A673 (cell line): ENCODE measurements around the gene RBM42.

Experiments used
- EZH2 ChIP-seq: fragments of 200-600 bp; sonication (generic); IDR thresholded peaks from 2 replicates; pipeline ENCODE4 v1.6.1; 2017; ENCODE audit warnings: borderline replicate concordance, low read depth, mild to moderate bottlenecking, mixed read lengths, antibody characterized with exemption, low read length; ENCODE audit not compliant: poor library complexity, severe bottlenecking
- TF ChIP-seq, protein P1 (sequence below): fragments of 300-800, 200-600 bp; sonication (generic); conservative IDR thresholded peaks from 2 replicates; pipeline ENCODE4 v1.5.1; 2017; ENCODE audit warnings: low read depth, mild to moderate bottlenecking, antibody characterized with exemption, low read length, moderate library complexity, mixed read lengths

DNA sequence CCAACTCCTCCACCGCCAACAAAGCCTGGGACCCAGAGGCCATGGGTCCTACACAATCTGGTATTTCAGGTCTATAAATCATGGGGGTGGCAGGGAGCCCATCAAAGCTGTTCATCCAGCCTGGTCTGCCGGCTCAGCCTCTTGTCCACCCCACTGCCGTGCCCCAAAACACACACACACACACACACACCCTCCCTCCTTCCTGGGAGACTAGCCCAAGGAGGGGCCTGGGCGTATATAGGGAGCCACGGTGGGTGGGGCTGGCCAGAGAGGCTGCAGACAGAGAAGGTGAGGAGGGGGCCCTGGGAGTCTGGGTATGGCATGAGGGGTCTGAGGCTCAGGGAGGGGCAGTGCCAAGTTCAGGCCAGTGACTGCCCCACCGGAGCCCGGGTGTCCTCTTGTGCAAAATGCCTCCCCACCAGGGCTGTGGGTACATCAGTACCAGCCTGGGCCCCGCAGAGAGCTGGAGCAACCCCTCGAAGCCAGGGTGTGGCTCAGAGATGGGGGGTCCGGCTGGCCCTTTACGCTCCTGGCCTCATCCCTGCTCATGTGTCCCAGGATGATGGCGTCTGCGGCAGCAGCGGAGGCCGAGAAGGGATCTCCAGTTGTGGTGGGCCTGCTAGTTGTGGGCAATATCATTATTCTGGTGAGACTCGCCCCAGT lies 37.5 kb downstream of the RBM42 start, which contains the start of gene UPK1A:
- TF ChIP-seq, protein P1, sequence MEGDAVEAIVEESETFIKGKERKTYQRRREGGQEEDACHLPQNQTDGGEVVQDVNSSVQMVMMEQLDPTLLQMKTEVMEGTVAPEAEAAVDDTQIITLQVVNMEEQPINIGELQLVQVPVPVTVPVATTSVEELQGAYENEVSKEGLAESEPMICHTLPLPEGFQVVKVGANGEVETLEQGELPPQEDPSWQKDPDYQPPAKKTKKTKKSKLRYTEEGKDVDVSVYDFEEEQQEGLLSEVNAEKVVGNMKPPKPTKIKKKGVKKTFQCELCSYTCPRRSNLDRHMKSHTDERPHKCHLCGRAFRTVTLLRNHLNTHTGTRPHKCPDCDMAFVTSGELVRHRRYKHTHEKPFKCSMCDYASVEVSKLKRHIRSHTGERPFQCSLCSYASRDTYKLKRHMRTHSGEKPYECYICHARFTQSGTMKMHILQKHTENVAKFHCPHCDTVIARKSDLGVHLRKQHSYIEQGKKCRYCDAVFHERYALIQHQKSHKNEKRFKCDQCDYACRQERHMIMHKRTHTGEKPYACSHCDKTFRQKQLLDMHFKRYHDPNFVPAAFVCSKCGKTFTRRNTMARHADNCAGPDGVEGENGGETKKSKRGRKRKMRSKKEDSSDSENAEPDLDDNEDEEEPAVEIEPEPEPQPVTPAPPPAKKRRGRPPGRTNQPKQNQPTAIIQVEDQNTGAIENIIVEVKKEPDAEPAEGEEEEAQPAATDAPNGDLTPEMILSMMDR = no peak
- TF ChIP-seq EZH2 = no peak
